Liver (tissue), 3 donors: ENCODE data around the gene EVL.

Source experiments
- EGR1 ChIP-seq, 2 donors: IDR thresholded peaks; 2 replicates each; pipeline ENCODE4 v1.6.1; 2016 to 2018; ENCODE audit warnings: antibody characterized with exemption in 2 of 2, low read depth in 2 of 2
- FOXA1 ChIP-seq: IDR thresholded peaks from 2 replicates; pipeline ENCODE4 v1.6.1; 2016; ENCODE audit warnings: antibody characterized with exemption
- GABPA ChIP-seq, 2 donors: IDR thresholded peaks in 1 of 2; conservative IDR thresholded peaks in 1 of 2; 2 replicates each; pipeline ENCODE4 v1.6.1; 2016; ENCODE audit warnings: antibody characterized with exemption in 2 of 2, mild to moderate bottlenecking in 1 of 2, moderate library complexity in 1 of 2
- RAD21 ChIP-seq, 2 donors: IDR thresholded peaks; 2 replicates each; pipeline ENCODE4 v1.6.1; 2016; ENCODE audit warnings: antibody characterized with exemption in 2 of 2, mild to moderate bottlenecking in 2 of 2
- SP1 ChIP-seq: IDR thresholded peaks from 2 replicates; pipeline ENCODE4 v1.6.1; 2018; ENCODE audit warnings: antibody characterized with exemption, mild to moderate bottlenecking
- TAF1 ChIP-seq: conservative IDR thresholded peaks from 2 replicates; pipeline ENCODE4 v1.6.1; 2016; ENCODE audit warnings: antibody characterized with exemption, mild to moderate bottlenecking
- YY1 ChIP-seq: IDR thresholded peaks from 2 replicates; pipeline ENCODE4 v1.6.1; 2016; ENCODE audit warnings: antibody characterized with exemption, mild to moderate bottlenecking
- TF ChIP-seq, protein P1 (sequence below): fragments of 150-350 bp; IDR thresholded peaks from 2 replicates; pipeline ENCODE4 v1.5.1; 2017; ENCODE audit warnings: improper control_type of control experiment, low read depth, low read length; ENCODE audit not compliant: missing input control
- TF ChIP-seq, protein P2 (sequence below): IDR thresholded peaks from 2 replicates; pipeline ENCODE4 v1.6.1; 2016; ENCODE audit warnings: antibody characterized with exemption
- TF ChIP-seq, protein P3 (sequence below): IDR thresholded peaks from 2 replicates; pipeline ENCODE4 v1.6.1; 2016; ENCODE audit warnings: antibody characterized with exemption
- TF ChIP-seq, protein P4 (sequence below): IDR thresholded peaks from 2 replicates; pipeline ENCODE4 v1.6.1; 2016; ENCODE audit warnings: antibody characterized with exemption, mild to moderate bottlenecking
- TF ChIP-seq, protein P5 (sequence below): IDR thresholded peaks from 2 replicates; pipeline ENCODE4 v1.6.1; 2016; ENCODE audit warnings: antibody characterized with exemption
- donor health status: healthy.
- donor health status: healthy.

DNA sequence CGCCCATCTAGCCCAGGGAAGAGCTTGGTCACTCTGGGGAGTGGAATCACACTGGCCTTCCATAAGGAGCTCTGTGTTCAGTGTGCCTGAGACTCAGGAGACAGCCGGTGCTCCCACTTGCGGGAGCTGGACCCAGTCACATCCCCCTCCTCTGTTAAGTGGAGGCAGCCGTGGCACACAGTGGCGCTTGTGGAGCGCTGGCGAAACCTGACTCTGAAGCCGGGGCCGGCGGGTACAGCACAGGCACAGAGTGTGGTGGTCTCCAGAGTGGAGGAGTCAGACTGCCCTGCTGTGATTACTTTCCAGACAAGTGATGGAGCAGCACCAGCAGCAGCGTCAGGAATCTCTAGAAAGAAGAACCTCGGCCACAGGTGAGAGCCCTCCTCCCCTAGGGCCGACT is 61.2 kb downstream of the EVL start:
- no peak for TF ChIP-seq YY1
- TF ChIP-seq, protein P1, sequence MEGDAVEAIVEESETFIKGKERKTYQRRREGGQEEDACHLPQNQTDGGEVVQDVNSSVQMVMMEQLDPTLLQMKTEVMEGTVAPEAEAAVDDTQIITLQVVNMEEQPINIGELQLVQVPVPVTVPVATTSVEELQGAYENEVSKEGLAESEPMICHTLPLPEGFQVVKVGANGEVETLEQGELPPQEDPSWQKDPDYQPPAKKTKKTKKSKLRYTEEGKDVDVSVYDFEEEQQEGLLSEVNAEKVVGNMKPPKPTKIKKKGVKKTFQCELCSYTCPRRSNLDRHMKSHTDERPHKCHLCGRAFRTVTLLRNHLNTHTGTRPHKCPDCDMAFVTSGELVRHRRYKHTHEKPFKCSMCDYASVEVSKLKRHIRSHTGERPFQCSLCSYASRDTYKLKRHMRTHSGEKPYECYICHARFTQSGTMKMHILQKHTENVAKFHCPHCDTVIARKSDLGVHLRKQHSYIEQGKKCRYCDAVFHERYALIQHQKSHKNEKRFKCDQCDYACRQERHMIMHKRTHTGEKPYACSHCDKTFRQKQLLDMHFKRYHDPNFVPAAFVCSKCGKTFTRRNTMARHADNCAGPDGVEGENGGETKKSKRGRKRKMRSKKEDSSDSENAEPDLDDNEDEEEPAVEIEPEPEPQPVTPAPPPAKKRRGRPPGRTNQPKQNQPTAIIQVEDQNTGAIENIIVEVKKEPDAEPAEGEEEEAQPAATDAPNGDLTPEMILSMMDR: no peak
- TF ChIP-seq TAF1: no peak
- no peak for TF ChIP-seq SP1
- TF ChIP-seq, protein P2, sequence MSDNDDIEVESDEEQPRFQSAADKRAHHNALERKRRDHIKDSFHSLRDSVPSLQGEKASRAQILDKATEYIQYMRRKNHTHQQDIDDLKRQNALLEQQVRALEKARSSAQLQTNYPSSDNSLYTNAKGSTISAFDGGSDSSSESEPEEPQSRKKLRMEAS: no peak
- TF ChIP-seq, protein P3, sequence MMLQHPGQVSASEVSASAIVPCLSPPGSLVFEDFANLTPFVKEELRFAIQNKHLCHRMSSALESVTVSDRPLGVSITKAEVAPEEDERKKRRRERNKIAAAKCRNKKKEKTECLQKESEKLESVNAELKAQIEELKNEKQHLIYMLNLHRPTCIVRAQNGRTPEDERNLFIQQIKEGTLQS: no peak
- TF ChIP-seq GABPA (IDR thresholded peaks at IDR 0.05 in 1 of 2, conservative IDR thresholded peaks at IDR 0.05 in 1 of 2): no peak
- TF ChIP-seq, protein P4, sequence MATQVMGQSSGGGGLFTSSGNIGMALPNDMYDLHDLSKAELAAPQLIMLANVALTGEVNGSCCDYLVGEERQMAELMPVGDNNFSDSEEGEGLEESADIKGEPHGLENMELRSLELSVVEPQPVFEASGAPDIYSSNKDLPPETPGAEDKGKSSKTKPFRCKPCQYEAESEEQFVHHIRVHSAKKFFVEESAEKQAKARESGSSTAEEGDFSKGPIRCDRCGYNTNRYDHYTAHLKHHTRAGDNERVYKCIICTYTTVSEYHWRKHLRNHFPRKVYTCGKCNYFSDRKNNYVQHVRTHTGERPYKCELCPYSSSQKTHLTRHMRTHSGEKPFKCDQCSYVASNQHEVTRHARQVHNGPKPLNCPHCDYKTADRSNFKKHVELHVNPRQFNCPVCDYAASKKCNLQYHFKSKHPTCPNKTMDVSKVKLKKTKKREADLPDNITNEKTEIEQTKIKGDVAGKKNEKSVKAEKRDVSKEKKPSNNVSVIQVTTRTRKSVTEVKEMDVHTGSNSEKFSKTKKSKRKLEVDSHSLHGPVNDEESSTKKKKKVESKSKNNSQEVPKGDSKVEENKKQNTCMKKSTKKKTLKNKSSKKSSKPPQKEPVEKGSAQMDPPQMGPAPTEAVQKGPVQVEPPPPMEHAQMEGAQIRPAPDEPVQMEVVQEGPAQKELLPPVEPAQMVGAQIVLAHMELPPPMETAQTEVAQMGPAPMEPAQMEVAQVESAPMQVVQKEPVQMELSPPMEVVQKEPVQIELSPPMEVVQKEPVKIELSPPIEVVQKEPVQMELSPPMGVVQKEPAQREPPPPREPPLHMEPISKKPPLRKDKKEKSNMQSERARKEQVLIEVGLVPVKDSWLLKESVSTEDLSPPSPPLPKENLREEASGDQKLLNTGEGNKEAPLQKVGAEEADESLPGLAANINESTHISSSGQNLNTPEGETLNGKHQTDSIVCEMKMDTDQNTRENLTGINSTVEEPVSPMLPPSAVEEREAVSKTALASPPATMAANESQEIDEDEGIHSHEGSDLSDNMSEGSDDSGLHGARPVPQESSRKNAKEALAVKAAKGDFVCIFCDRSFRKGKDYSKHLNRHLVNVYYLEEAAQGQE: no peak
- TF ChIP-seq EGR1 (IDR thresholded peaks at IDR 0.05; ENCODE audit: low read depth in 2 of 2): no peak
- no peak for TF ChIP-seq FOXA1
- TF ChIP-seq RAD21 (IDR thresholded peaks at IDR 0.05): no peak
- TF ChIP-seq, protein P5, sequence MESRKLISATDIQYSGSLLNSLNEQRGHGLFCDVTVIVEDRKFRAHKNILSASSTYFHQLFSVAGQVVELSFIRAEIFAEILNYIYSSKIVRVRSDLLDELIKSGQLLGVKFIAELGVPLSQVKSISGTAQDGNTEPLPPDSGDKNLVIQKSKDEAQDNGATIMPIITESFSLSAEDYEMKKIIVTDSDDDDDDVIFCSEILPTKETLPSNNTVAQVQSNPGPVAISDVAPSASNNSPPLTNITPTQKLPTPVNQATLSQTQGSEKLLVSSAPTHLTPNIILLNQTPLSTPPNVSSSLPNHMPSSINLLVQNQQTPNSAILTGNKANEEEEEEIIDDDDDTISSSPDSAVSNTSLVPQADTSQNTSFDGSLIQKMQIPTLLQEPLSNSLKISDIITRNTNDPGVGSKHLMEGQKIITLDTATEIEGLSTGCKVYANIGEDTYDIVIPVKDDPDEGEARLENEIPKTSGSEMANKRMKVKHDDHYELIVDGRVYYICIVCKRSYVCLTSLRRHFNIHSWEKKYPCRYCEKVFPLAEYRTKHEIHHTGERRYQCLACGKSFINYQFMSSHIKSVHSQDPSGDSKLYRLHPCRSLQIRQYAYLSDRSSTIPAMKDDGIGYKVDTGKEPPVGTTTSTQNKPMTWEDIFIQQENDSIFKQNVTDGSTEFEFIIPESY: no peak
